KMS-11 (cell line): Measurements from ENCODE around the gene PPT1.

Experiments used
- H2AFZ ChIP-seq: fragments of 200-600 bp; sonication (generic); 2 replicates; pipeline ENCODE4 v1.6.1; 2016; ENCODE audit warnings: antibody characterized with exemption, mixed run types, low read depth
- H3K27ac ChIP-seq: fragments of 200-600 bp; sonication (generic); 2 replicates; pipeline ENCODE4 v1.6.1; 2016; ENCODE audit warnings: mild to moderate bottlenecking, mixed run types
- H3K27me3 ChIP-seq: fragments of 200-600 bp; sonication (generic); 2 replicates; pipeline ENCODE4 v1.6.1; 2017; ENCODE audit warnings: mild to moderate bottlenecking, low read depth, mixed run types, moderate library complexity; ENCODE audit not compliant: insufficient read depth
- H3K36me3 ChIP-seq: fragments of 200-600 bp; sonication (generic); 2 replicates; pipeline ENCODE4 v1.6.1; 2017; ENCODE audit warnings: mild to moderate bottlenecking, mixed run types; ENCODE audit not compliant: insufficient read depth
- H3K4me1 ChIP-seq: fragments of 200-600 bp; sonication (generic); 2 replicates; pipeline ENCODE4 v1.6.1; 2016; ENCODE audit warnings: mild to moderate bottlenecking, low read depth, mixed run types; ENCODE audit not compliant: poor library complexity, severe bottlenecking
- H3K4me2 ChIP-seq: fragments of 200-600 bp; sonication (generic); 2 replicates; pipeline ENCODE4 v1.7.0; 2016; ENCODE audit warnings: mild to moderate bottlenecking, mixed run types
- H3K4me3 ChIP-seq: fragments of 200-600 bp; sonication (generic); IDR thresholded peaks from 2 replicates; pipeline ENCODE4 v1.6.1; 2017; ENCODE audit warnings: low read depth, low read length, mixed read lengths; ENCODE audit not compliant: insufficient read depth
- H3K79me2 ChIP-seq: fragments of 200-600 bp; sonication (generic); 2 replicates; pipeline ENCODE4 v1.6.1; 2016; ENCODE audit warnings: low read depth, mixed run types; ENCODE audit not compliant: insufficient read depth
- H3K9ac ChIP-seq: fragments of 200-600 bp; sonication (generic); 2 replicates; pipeline ENCODE4 v1.6.1; 2016; ENCODE audit warnings: mild to moderate bottlenecking, mixed run types
- H4K20me1 ChIP-seq: fragments of 200-600 bp; sonication (generic); 2 replicates; pipeline ENCODE4 v1.6.1; 2016; ENCODE audit warnings: mild to moderate bottlenecking, mixed run types; ENCODE audit not compliant: insufficient read depth
- CTCF ChIP-seq: fragments of 200-600 bp; sonication (generic); conservative IDR thresholded peaks from 2 replicates; pipeline ENCODE4 v1.6.1; 2017; ENCODE audit warnings: low read depth, mild to moderate bottlenecking, antibody characterized with exemption, low read length, moderate library complexity, mixed read lengths

PPT1 gene

GRCh38 chr1:40075266-40075665, 21.8 kb downstream of the PPT1 start:
- no peak for TF ChIP-seq CTCF
- Histone ChIP-seq H3K27ac (no peak overlapping the region), H3K4me1 (no peaks in the 10 kb centered on the region), H2AFZ (no peak overlapping the region), H3K36me3 (no peaks in the 10 kb centered on the region; the same call in 1 of the 2 replicates), H3K27me3 (no peaks in the 10 kb centered on the region), H3K4me2 (no peak overlapping the region), H3K4me3 (no peak overlapping the region), H3K79me2 (no peaks in the 10 kb centered on the region), H3K9ac (no peak overlapping the region), H4K20me1 (no peaks in the 10 kb centered on the region)

DNA sequence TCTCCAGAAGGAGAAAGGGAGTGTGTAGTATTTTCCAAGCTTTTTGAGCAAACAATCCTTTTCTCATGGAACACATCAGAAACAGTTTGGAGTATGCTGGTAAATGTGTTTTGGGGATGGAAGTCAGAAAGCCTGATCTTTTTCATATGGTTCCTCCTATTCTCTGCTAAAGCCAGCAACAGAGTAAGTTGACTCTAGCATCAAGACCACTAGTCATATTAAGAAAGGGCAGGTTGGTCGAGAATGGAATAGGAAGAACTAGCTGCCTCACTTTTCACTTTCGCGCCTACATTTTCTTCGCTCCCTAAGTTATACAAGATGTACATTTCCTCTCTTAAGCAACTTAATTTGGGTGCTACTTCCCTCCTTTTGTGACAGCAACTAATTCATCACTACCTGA, 24.0 kb downstream of the PPT1 start:
- H3K9ac ChIP-seq, result no peak overlapping the region
- no peak overlapping the region for H3K4me3 ChIP-seq
- no peak overlapping the region for H3K27ac ChIP-seq
- H2AFZ ChIP-seq, result no peak overlapping the region
- TF ChIP-seq CTCF, result no peak
- H3K4me1 ChIP-seq, result no peaks in the 10 kb centered on the region
- H3K36me3 ChIP-seq, result peaks cover 7% of the 10 kb centered on the region; the same call in 1 of the 2 replicates
- H3K4me2 ChIP-seq, result no peak overlapping the region
- no peaks in the 10 kb centered on the region for H3K79me2 ChIP-seq
- no peaks in the 10 kb centered on the region for H3K27me3 ChIP-seq
- no peaks in the 10 kb centered on the region for H4K20me1 ChIP-seq

GRCh38 chr1:40072142-40072541, 24.9 kb downstream of the PPT1 start:
- H3K4me3 ChIP-seq, result no peak overlapping the region
- H3K4me1 ChIP-seq, result no peaks in the 10 kb centered on the region
- H4K20me1 ChIP-seq, result no peaks in the 10 kb centered on the region
- no peak overlapping the region for H2AFZ ChIP-seq
- 0 out of 2 replicates have a peak, but pooled peaks cover 7% of the 10 kb centered on the region for H3K36me3 ChIP-seq
- H3K4me2 ChIP-seq, result no peak overlapping the region
- TF ChIP-seq CTCF, result no peak
- H3K9ac ChIP-seq, result no peak overlapping the region
- H3K27me3 ChIP-seq, result no peaks in the 10 kb centered on the region
- H3K79me2 ChIP-seq, result no peaks in the 10 kb centered on the region
- no peak overlapping the region for H3K27ac ChIP-seq

DNA sequence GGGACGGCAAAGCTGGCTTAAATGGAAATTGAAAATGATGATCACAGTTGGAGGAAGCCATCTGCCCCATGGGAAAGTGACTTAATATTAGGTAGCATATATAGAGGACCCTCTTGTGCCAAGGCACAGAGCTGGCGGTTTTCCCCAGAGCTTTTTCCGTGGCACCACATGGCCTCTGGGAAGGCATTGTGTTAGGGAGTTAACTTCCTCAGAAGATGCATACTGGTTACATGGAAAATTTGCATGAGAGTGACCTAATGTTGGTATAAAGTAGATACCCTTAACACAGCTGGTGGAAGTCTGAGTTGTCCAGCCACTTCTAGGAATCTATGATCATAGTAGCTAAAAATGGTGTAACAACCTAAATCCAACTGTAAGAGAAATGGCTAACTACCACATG, 29.2 kb downstream of the PPT1 start:
- Histone ChIP-seq H3K4me1 (no peaks in the 10 kb centered on the region), H3K27ac (no peak overlapping the region), H3K9ac (no peak overlapping the region), H3K27me3 (no peaks in the 10 kb centered on the region), H2AFZ (no peak overlapping the region), H3K36me3 (peaks cover 11% of the 10 kb centered on the region), H3K4me3 (no peak overlapping the region), H3K79me2 (no peaks in the 10 kb centered on the region), H3K4me2 (no peak overlapping the region), H4K20me1 (no peaks in the 10 kb centered on the region)
- no peak for TF ChIP-seq CTCF
